OCI-LY7 (cell line): ENCODE results near the gene COBL.

Source experiments
- CTCF ChIP-seq: fragments of 200-600 bp; sonication (generic); conservative IDR thresholded peaks from 2 replicates; pipeline ENCODE4 v1.5.1; 2014; ENCODE audit warnings: mild to moderate bottlenecking, antibody characterized with exemption, low read length, moderate library complexity, mixed read lengths
- EZH2phosphoT487 ChIP-seq: fragments of 200-600 bp; sonication (generic); IDR thresholded peaks from 2 replicates; pipeline ENCODE4 v1.6.1; 2018; ENCODE audit warnings: low read depth, borderline replicate concordance, mild to moderate bottlenecking, mixed run types, antibody characterized with exemption, low read length, moderate library complexity, mixed read lengths

- no peak for TF ChIP-seq EZH2phosphoT487
- no peak for TF ChIP-seq CTCF
These were observed 162.4 kb downstream of the COBL start for GRCh38 chr7:51154201-51154600.
